A673 (cell line): ENCODE data around the gene CYP24A1. TPM values are rescaled to one million over a fixed set of nuclear protein-coding genes. Genes with fewer than 3 reads are reported as not detected.

ENCODE experiments used
- BruUV-seq: library from RNA; stranded (reverse); fragments of 400-500 nt; replicated peaks from 2 replicates; lab custom pipeline; 2021; lab: Mats Ljungman, UMichigan
- CTCF ChIA-PET: fragments of 300-600 bp; sonication (Branson Sonifier 250); formaldehyde crosslinking; loops from one replicate; lab custom pipeline; 2022; ENCODE audit warnings: antibody characterized with exemption; lab: Charles Lee
- POLR2A ChIA-PET: fragments of 300-600 bp; sonication (Branson Sonifier 250); formaldehyde crosslinking; loops from one replicate; lab custom pipeline; 2022; ENCODE audit warnings: antibody characterized with exemption; ENCODE audit not compliant: low non-redundant PET; lab: Charles Lee
- DNase-seq: peaks from one replicate; pipeline ENCODE4 v3.0.0-alpha.2; 2015; ENCODE audit warnings: low spot score
- H3K27ac ChIP-seq: fragments of 200-600 bp; sonication (generic); 2 replicates; pipeline ENCODE4 v1.5.1; 2016; ENCODE audit warnings: mixed run types, low read depth, mild to moderate bottlenecking, mixed read lengths, antibody characterized with exemption, low read length; ENCODE audit not compliant: poor library complexity, severe bottlenecking
- H3K27me3 ChIP-seq: fragments of 200-600 bp; sonication (generic); replicated peaks from 2 replicates; pipeline ENCODE4 v1.6.1; 2017; ENCODE audit warnings: mixed run types, low read depth, mild to moderate bottlenecking, mixed read lengths, antibody characterized with exemption, low read length; ENCODE audit not compliant: insufficient read depth, poor library complexity
- H3K36me3 ChIP-seq: fragments of 200-600 bp; sonication (generic); 2 replicates; pipeline ENCODE4 v1.6.1; 2016; ENCODE audit warnings: mixed run types, mild to moderate bottlenecking, mixed read lengths, antibody characterized with exemption, low read length; ENCODE audit not compliant: insufficient read depth, poor library complexity, severe bottlenecking
- H3K4me1 ChIP-seq: fragments of 200-600 bp; sonication (generic); 2 replicates; pipeline ENCODE4 v1.6.1; 2017; ENCODE audit warnings: mixed run types, mild to moderate bottlenecking, mixed read lengths, antibody characterized with exemption, low read length; ENCODE audit not compliant: insufficient read depth, poor library complexity, severe bottlenecking
- H3K4me3 ChIP-seq: fragments of 200-600 bp; sonication (generic); 2 replicates; pipeline ENCODE4 v1.5.1; 2016; ENCODE audit warnings: low read depth, mixed run types, mild to moderate bottlenecking, mixed read lengths, low read length; ENCODE audit not compliant: poor library complexity, severe bottlenecking
- H3K9me3 ChIP-seq: fragments of 200-600 bp; sonication (generic); 2 replicates; pipeline ENCODE4 v1.6.1; 2016; ENCODE audit warnings: mixed run types, low read depth, mild to moderate bottlenecking, mixed read lengths, antibody characterized with exemption, low read length; ENCODE audit not compliant: poor library complexity, severe bottlenecking
- EZH2 ChIP-seq: fragments of 200-600 bp; sonication (generic); IDR thresholded peaks from 2 replicates; pipeline ENCODE4 v1.6.1; 2017; ENCODE audit warnings: borderline replicate concordance, low read depth, mild to moderate bottlenecking, mixed read lengths, antibody characterized with exemption, low read length; ENCODE audit not compliant: poor library complexity, severe bottlenecking
- intact Hi-C: fragments of 100-400 bp; cut with micrococcal nuclease; formaldehyde crosslinking; loops from one replicate; pipeline ENCODE4 v1.10.0; 2022; ENCODE audit not compliant: unreplicated experiment
- total RNA-seq: library from RNA; stranded (reverse); gene quantifications from 2 replicates; pipeline ENCODE4 v1.2.3, GENCODE V29; 2021
- TF ChIP-seq, protein P1 (sequence below): fragments of 300-800, 200-600 bp; sonication (generic); conservative IDR thresholded peaks from 2 replicates; pipeline ENCODE4 v1.5.1; 2017; ENCODE audit warnings: low read depth, mild to moderate bottlenecking, antibody characterized with exemption, low read length, moderate library complexity, mixed read lengths

CYP24A1 gene
- total RNA-seq, 1 experiment from 2014 or later, result 0.56 TPM

DNA sequence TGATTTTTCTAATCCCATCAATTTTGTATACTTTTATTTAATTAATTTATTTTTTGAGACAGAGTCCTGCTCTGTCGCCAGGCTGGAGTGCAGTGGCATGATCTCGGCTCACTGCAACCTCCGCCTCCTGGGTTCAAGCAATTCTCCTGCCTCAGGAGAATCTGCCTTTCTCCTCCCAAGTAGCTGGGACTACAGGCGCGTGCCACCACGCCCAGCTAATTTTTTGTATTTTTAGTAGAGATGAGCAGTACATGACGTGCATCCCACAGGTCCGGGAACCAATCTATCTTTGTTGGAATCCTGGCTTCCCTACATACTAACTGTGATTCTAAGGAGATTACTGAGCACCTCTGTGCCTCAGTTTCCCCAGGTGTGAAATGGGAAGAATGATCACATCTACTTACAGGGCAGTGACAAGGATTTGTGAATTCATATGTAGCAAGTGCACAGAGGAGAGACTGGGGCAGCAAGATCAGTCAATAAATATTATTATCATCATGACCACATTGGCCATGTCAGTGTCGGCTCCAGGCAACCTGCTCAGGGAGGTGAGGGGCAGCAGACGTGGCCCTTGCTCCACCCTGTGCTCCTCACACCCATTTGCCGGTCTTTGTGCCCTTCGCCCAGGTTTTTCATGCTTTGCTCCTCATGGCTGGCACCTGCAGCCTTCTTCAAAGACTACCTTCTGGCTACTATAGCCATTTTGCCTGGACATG, 22.1 kb downstream of the CYP24A1 start:
- intact Hi-C loops, result no loop called here
- TF ChIP-seq, protein P1, sequence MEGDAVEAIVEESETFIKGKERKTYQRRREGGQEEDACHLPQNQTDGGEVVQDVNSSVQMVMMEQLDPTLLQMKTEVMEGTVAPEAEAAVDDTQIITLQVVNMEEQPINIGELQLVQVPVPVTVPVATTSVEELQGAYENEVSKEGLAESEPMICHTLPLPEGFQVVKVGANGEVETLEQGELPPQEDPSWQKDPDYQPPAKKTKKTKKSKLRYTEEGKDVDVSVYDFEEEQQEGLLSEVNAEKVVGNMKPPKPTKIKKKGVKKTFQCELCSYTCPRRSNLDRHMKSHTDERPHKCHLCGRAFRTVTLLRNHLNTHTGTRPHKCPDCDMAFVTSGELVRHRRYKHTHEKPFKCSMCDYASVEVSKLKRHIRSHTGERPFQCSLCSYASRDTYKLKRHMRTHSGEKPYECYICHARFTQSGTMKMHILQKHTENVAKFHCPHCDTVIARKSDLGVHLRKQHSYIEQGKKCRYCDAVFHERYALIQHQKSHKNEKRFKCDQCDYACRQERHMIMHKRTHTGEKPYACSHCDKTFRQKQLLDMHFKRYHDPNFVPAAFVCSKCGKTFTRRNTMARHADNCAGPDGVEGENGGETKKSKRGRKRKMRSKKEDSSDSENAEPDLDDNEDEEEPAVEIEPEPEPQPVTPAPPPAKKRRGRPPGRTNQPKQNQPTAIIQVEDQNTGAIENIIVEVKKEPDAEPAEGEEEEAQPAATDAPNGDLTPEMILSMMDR, result no peak
- Histone ChIP-seq H3K9me3 (no peaks in the 10 kb centered on the region), H3K4me3 (no peak overlapping the region), H3K36me3 (no peaks in the 10 kb centered on the region), H3K27ac (no peak overlapping the region), H3K27me3 (no peaks in the 10 kb centered on the region), H3K4me1 (no peaks in the 10 kb centered on the region)
- DNase-seq, result no peak
- ChIA-PET CTCF (no interaction called here), POLR2A (no interaction called here)
- BruUV-seq, result no TSS peak

DNA sequence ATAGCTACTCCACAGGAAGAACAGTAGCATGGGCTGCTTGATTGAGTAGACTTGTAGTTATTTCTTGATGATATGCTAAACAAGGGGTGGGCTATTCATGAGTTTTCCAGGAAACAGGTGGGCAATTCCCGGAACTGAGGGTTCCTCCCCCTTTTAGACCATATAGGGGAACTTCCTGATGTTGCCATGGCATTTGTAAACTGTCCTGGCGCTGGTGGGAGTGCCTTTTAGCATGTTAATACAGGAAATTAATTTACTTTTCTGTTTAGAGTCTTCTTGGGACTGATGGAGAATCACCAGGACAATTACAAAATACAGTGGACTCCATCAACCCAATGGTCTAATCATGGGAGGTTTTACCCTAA, 22.7 kb downstream of the CYP24A1 start:
- no TSS peak for BruUV-seq
- Histone ChIP-seq H3K4me1 (no peaks in the 10 kb centered on the region), H3K27me3 (no peaks in the 10 kb centered on the region), H3K27ac (no peak overlapping the region), H3K36me3 (no peaks in the 10 kb centered on the region), H3K9me3 (no peaks in the 10 kb centered on the region), H3K4me3 (no peak overlapping the region)
- TF ChIP-seq, protein P1, result no peak
- no peak for TF ChIP-seq EZH2
- DNase-seq, result no peak
- CTCF ChIA-PET, result no interaction called here
- POLR2A ChIA-PET, result no interaction called here
- intact Hi-C loops, result no loop called here

DNA sequence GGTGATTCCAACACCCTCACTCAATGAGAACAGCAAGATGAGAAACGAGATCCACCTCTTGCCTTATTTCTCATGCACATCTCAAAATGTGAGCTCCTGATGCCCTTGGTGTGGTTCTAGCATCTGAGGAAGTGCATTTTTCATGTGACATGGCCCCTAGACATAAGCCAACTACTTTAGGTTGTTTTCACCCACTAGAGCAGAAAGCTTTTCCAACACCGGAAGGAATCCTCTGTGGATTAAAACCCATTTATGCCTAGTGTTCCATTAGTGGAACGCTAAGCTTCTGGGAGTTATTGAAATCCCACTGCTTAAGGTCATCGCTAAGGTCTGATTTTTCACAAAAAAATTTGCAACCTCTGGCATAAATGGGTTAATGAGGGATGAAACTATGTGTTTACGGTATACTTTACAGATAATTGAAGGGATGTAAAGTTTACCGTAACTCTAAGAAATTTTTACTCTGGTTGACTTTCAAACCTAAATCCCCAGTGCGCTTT, 24.0 kb downstream of the CYP24A1 start:
- no peak for TF ChIP-seq EZH2
- H3K9me3 ChIP-seq, result no peaks in the 10 kb centered on the region
- no peak overlapping the region for H3K4me3 ChIP-seq
- intact Hi-C loops, result no loop called here
- no peak overlapping the region for H3K27ac ChIP-seq
- BruUV-seq, result no TSS peak
- no peak for DNase-seq
- POLR2A ChIA-PET, result no interaction called here
- CTCF ChIA-PET, result interaction anchor here (0.6 kb wide), 1 partner anchor 210 kb away, joined by 4 read pairs; no protein-coding TSS in a partner anchor
- H3K27me3 ChIP-seq, result no peaks in the 10 kb centered on the region
- H3K4me1 ChIP-seq, result no peaks in the 10 kb centered on the region
- H3K36me3 ChIP-seq, result no peaks in the 10 kb centered on the region
